Germinal center (tissue), 1 donor: Measurements from ENCODE around the gene BTBD1.
A peak's percentile ranks its signal among the peaks of the same experiment; 100 is the strongest.
"Not testable (repeated sequence)": the region's sequence is repeated elsewhere in the genome, so short reads cannot be mapped to it uniquely, and the experiment has no call there.

Experiments
- DNase-seq: peaks from one replicate; pipeline ENCODE4 v3.0.0; 2012; ENCODE audit warnings: mixed read lengths, low spot score

The BTBD1 gene

GRCh38 chr15:83092309-83092976, 25.4 kb upstream of the BTBD1 start:
- peak; percentile 21 for DNase-seq

DNA sequence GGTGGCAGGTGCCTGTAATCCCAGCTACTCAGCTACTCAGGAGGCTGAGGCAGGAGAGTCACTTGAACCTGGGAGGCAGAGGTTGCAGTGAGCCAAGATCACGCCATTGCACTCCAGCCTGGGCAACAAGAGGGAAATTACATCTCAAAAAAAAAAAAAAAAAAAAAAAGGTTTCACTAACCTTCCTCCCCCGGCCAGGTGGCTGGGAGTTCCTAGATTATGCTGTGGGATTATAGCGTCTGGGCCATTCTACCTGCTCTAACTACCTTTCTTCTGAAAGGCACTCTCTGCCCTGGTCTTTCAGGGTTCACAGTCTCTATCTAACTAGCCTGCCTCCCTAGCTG, 24.9 kb upstream of the BTBD1 start:
- not testable (repeated sequence) for DNase-seq

GRCh38 chr15:83090465-83090864, 23.4 kb upstream of the BTBD1 start:
- DNase-seq, result no peak

DNA sequence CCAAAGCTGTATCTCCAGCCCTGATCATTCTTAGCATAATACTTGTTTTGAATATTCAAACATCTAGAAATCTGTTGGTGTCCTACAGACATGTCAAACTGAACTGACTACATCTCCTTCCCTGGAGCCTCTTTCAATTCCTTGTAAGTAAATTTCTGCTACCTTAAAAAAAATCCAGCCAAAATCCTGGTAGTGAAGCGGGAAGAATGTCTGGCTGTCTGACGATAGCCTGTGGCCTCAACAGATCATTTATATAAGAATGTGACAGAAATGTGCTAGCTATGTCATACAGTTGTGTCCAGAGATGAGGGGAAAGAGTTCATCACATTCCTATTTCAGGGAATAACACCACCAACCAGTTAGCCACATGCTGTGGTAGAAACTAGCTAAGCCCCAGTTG, 21.8 kb upstream of the BTBD1 start:
- no peak for DNase-seq

- DNase-seq, result no peak
These were observed 20.5 kb upstream of the BTBD1 start for GRCh38 chr15:83087576-83087975.

GRCh38 chr15:83085864-83086552, 19.0 kb upstream of the BTBD1 start:
- not testable (repeated sequence) for DNase-seq

GRCh38 chr15:83085461-83085860, 18.4 kb upstream of the BTBD1 start:
- not testable (repeated sequence) for DNase-seq

DNA sequence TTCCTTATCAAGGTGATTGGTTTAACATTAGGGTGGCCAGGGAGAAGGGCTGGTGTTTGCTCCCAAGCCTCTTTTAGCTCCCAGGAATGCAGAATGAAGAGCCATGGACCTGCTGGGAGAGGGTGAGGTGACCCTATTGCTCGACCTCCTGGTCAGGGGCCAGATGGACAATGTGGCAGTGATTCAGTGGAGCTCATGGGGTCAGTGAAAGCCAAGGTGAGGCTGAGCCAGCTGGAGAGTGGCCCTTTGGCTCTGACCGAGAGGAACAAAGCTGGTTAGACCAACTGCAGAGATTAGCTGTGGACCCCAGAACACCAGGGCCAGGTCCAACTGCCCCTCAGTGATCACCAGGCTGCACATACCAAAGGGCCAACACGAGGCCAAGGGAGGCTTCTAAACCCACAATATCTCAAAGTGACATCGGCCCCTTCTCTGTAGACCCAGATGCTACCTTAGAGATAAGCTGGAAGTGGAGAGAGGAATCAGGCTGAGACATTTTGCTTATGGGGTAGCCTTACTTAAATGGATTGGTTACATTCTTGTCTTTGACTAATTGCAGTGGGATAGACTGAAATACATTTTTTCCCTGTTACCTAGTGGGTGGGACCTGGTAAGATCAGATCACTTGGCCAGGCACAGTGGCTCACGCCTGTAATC, 15.8 kb upstream of the BTBD1 start:
- DNase-seq, result no peak

DNA sequence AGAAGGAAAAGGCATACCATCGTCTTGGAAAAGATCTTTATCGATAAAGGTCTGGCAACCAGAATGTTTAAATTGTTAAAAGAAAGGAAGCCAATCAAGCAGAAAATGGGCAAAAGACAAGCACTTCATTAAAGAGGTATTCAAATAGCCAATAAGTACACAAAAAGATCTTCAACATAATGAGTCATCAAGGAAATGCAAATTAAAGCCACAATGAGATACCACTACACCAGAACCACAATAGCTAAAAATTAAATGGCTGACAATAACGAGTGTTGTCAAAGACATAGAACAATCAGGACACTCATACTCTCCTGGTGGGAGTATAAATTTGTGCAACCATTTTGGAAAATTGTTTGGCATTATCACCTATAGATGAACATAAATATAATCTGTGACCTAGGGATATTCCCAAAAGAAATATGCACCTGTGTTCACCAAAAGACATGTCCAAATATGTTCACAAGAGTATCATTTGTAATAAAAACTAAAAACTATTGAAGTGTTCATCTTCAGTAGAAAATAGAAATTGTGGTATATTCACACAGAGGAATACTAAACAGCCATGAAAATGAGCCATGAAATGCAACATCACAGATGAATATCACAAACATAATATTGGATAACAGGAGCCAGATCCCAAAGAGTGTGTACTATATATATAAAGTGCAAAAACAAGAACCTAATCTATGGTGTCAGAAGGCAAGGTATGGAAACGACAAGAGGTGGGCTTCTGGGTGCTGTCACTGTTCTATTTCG, 14.4 kb upstream of the BTBD1 start:
- DNase-seq, result no peak

- DNase-seq, result no peak
These were observed 11.7 kb upstream of the BTBD1 start for GRCh38 chr15:83078712-83079111.

DNA sequence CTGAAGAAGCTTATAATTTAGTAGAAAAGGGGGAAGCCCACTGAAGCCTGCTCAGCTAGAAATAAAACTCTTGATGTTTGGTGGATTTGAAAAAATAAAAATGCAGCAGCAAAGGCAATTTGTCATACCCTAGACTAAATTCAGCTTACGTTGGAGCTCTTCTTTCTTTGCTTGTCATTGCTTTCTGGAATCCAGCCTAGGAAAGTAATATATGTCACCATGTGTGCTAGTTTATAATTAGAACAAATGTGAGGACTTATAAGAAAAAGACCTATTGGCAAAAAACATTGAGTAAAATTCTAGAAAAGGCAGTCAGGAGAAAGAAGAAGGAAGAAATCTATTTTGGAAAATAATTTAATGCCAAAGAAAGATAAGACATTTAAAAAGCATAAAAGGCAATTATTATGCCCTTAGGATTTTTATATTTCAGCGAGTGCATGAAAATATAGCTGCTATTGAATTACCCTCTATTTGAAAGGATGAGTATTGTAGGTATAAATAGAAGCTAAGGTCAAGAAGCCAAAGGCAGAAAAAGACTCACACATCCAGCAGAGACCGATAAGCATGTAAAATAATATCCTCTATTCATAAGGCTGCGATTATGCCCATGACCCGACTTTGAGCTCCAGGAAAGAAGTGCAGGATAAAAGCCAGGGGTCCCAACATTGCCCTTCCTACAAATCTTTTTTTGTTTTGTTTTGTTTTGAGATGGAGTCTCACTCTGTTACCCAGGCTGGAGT, 10.6 kb upstream of the BTBD1 start:
- no peak for DNase-seq

- not testable (repeated sequence) for DNase-seq
These were observed 2.2 kb upstream of the BTBD1 start for GRCh38 chr15:83069211-83069642.

- DNase-seq, result no peak
These were observed 1.0 kb upstream of the BTBD1 start for GRCh38 chr15:83068054-83068453.

- DNase-seq, result no peak
These were observed 548 bp upstream of the BTBD1 start for GRCh38 chr15:83067638-83067962.

DNA sequence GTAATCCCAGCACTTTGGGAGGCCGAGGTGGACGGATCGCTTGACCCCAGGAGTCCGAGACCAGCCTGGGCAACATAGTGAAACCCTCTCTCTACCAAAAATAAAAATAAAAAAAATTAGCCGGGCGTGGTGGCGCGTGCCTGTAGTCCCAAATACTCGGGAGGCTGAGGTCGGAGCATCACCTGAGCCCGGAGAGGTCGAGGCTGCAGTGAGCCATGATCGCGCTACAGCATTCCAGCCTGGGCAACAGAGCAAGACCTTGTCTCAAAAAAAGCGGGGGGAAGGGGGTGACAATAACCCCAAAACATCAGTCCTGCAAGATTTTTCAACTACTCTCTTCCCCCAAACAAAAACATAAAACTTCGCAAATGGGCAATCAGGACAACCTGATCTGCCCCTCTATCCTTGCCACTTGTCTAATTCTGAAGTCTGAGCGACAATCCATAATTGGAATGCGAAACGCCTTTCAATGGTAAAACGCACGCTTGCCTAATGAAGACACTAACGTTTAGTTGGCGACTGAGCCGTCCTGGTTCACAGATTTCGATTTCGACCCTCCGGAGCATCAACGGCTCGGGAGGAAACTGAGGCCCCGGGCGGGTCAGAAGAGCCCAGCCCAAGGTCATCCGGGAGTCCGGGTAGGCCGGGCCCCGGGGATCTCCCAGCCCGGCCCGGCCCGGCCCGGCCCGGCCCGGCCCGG, 868 bp downstream of the BTBD1 start:
- DNase-seq, result no peak

DNA sequence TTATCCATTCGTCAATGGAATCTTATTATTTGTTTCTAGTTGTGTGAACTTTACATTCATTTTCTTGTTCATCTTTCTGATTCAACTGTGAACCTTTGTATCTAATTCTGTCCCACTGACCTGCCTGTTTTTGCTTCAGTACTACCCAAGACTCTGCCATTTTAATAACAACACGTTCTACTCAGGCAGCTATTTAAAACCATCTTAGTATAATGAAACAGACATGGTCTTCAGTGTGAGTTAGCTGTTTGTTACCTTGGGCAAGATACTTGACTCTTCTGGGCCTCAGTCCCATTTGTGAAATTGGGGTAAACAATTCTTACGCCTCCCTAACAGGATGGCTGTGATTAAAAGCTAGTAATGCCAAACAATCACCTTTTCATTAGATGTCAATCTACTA, 1.6 kb downstream of the BTBD1 start:
- DNase-seq, result no peak

GRCh38 chr15:83064859-83065258, 2.2 kb downstream of the BTBD1 start:
- DNase-seq, result peak; percentile 14

DNA sequence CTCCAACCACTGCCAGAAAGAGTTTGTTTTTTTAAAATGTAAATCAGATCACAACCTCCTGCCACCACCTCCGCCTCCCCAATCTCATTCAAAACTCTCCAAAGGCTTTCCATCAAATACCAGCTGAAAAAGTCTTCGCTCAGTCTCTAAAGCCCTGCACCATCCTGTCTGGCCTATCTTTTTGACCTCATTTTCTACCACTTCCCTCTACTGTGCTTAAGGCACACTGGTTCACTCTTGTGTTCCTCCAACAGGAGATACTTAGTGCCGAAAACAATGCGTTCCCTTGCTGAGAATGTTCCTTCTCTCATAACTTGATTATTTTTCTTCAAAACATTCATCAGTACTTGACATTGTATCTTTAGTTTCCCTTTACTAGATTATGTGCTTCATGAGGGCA, 3.5 kb downstream of the BTBD1 start:
- no peak for DNase-seq

- peak; percentile 24 for DNase-seq
These were observed 4.3 kb downstream of the BTBD1 start for GRCh38 chr15:83062768-83063180.

- DNase-seq, result no peak
These were observed 5.4 kb downstream of the BTBD1 start for GRCh38 chr15:83061680-83062079.

DNA sequence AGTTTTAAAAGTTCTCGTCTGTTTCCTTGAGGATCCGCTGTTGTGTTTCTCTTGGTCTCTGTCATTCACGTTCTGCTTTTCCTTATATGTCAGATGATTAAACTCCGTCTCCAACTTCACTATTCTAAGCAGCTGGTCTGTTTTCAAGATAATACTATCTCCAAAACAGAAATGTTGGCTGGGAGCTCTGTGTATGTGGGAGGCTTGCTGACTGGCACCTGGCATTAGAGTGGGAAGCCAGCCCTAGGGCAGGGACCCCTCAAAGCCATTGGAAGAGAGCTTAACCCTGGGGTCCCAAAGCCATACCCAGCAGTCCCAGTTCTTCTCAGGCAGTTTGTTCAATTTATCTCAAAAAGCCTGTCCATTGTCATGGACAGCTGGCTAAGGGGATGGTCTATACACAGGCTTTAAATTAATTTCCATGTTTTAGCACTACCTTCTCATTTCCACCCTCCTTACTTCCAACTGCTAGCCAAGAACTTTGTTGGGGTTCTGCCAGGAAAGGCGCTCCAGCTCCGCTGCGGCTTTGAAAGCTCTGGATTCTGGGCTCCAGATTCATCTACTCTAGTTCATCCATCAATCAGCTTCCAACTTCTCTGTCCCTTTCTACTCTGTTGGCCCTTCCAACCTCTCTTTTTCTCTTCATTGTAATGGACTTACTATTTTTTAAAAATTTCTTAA, 9.2 kb downstream of the BTBD1 start:
- no peak for DNase-seq
